Psoas muscle (tissue), 8 donors: ENCODE measurements around the gene SEC14L1. TPM values are rescaled to one million over a fixed set of nuclear protein-coding genes. Genes with fewer than 3 reads are reported as not detected.
"Not testable (repeated sequence)": the region's sequence is repeated elsewhere in the genome, so short reads cannot be mapped to it uniquely, and the experiment has no call there.

ENCODE experiments used
- ATAC-seq, 4 donors: fragments of 200-7000 bp; cut with Tn5 transposase; one replicate each; pipeline ENCODE4 v1.9.1; 2020; ENCODE audit warnings: moderate library complexity in 3 of 4, mild to moderate bottlenecking in 2 of 4
- DNase-seq, 2 donors: peaks; one replicate each; pipeline ENCODE4 v3.0.0-alpha.2; 2020
- H3K27ac ChIP-seq: fragments of 200-600 bp; one replicate; pipeline ENCODE4 v1.8.0; 2022
- H3K27me3 ChIP-seq, 3 donors: fragments of 200-600 bp in 1 of 3; one replicate each; pipeline versions ENCODE4 v1.6.1 to v1.8.0; 2013 to 2022; ENCODE audit warnings: low read length in 2 of 3, mild to moderate bottlenecking in 2 of 3, moderate library complexity in 1 of 3; ENCODE audit not compliant: insufficient read depth in 3 of 3
- H3K36me3 ChIP-seq, 2 donors: fragments of 200-600 bp in 1 of 2; one replicate each; pipeline versions ENCODE4 v1.6.1 to v1.8.0; 2013 to 2022; ENCODE audit warnings: low read depth in 1 of 2, mild to moderate bottlenecking in 1 of 2, moderate library complexity in 1 of 2; ENCODE audit not compliant: insufficient read depth in 1 of 2
- H3K4me1 ChIP-seq: fragments of 200-600 bp; one replicate; pipeline ENCODE4 v1.8.0; 2022
- H3K4me3 ChIP-seq: fragments of 200-600 bp; one replicate; pipeline ENCODE4 v1.8.0; 2022; ENCODE audit warnings: mild to moderate bottlenecking
- H3K9me3 ChIP-seq: fragments of 200-600 bp; one replicate; pipeline ENCODE4 v1.8.0; 2022
- WGBS, 3 donors: extraction: QIAGEN DNeasy Blood & Tissue Kit; methylation state at CpG; one replicate each; pipeline versions ENCODE4 v1.1.6 to v1.1.7; 2013; 5-methylcytosine and 5-hydroxymethylcytosine counted together
- intact Hi-C, 2 donors: fragments of 100-400 bp; cut with DNase I; formaldehyde crosslinking; loops; one replicate each; pipeline versions ENCODE4 v1.11.0 to v1.14.2; 2022
- polyA plus RNA-seq, 3 donors: library from polyadenylated mRNA; stranded (reverse); fragments of 200-250 nt; gene quantifications; one replicate each; pipeline ENCODE4 v1.2.3, GENCODE V29; 2013
- total RNA-seq, 4 donors: library from RNA; stranded (reverse); fragmentation: NEBNext Ultra II Directional in 2 of 4; extraction: Animal tissue kit (Norgen Biotek cat#: 25700) in 2 of 4; gene quantifications; one replicate each; pipeline versions ENCODE4 v1.2.1 to v1.2.4, GENCODE V29; 2021 to 2023
- TF ChIP-seq, protein P1 (sequence below): fragments of 200-600 bp; IDR thresholded peaks from one replicate; pipeline ENCODE4 v1.8.0; 2022; ENCODE audit warnings: antibody characterized with exemption
- donor health status: healthy with polysubstance abuse.
- donor health status: DM: no; HTN: no; CAD: no; lungs with moderate emphysema.
- donor health status: Bipolar disorder and iron deficiency.
- donor health status: healthy.
- donor health status: DM: yes; HTN: yes; CAD: no.
- donor health status: DM: no; HTN: no; CAD: no.
- donor health status: DM: no; HTN: no; CAD: no.
- donor health status: DM: yes; HTN: yes; CAD: no.

Gene SEC14L1
- total and polyA plus RNA-seq, 7 donors = 38.6 to 98.9 (median 69.1) TPM

DNA sequence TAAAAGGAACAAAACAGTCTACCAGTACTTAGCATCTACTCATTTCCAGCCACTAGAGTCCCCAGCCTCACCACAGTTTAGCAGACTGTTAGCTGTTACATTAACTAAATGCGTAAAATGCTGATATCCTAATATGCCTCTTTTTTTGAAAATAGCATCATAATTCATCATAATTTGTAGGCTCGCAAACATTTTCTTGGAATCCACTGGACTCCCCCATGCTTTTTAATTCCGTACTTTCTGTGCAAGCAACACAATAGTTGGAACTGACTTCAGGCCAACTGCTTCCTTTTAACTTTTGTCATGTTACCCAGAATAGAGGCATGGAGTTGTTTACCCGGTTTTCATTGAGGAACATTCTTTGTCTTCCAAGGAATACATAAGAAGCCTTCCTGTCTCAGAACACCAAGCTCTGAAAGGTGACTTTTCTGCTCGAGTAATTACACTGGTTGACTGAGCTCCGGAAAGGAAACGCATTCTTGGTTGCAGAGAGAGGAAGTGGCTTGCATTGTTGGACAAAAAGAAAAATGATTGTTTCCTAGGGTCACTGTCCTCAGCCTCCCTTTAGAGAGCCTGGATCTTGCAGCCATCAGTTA, 30.9 kb upstream of the SEC14L1 start:
- peak overlapping the region; percentile 34 for H3K4me3 ChIP-seq
- DNase-seq (no peak), ATAC-seq (peak; percentile 64 to 89 (median 70))
- TF ChIP-seq, protein P1, sequence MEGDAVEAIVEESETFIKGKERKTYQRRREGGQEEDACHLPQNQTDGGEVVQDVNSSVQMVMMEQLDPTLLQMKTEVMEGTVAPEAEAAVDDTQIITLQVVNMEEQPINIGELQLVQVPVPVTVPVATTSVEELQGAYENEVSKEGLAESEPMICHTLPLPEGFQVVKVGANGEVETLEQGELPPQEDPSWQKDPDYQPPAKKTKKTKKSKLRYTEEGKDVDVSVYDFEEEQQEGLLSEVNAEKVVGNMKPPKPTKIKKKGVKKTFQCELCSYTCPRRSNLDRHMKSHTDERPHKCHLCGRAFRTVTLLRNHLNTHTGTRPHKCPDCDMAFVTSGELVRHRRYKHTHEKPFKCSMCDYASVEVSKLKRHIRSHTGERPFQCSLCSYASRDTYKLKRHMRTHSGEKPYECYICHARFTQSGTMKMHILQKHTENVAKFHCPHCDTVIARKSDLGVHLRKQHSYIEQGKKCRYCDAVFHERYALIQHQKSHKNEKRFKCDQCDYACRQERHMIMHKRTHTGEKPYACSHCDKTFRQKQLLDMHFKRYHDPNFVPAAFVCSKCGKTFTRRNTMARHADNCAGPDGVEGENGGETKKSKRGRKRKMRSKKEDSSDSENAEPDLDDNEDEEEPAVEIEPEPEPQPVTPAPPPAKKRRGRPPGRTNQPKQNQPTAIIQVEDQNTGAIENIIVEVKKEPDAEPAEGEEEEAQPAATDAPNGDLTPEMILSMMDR = no peak
- intact Hi-C loops = no loop called here
- WGBS, 3 donors = 7 to 19% (median 11%) methylated on average over 7 of the region's 7 CpGs
- H3K27me3 ChIP-seq = no peaks in the 10 kb centered on the region
- no peaks in the 10 kb centered on the region for H3K36me3 ChIP-seq
- no peaks in the 10 kb centered on the region for H3K9me3 ChIP-seq
- H3K27ac ChIP-seq = peak overlapping the region; percentile 81
- peaks cover 20% of the 10 kb centered on the region for H3K4me1 ChIP-seq

DNA sequence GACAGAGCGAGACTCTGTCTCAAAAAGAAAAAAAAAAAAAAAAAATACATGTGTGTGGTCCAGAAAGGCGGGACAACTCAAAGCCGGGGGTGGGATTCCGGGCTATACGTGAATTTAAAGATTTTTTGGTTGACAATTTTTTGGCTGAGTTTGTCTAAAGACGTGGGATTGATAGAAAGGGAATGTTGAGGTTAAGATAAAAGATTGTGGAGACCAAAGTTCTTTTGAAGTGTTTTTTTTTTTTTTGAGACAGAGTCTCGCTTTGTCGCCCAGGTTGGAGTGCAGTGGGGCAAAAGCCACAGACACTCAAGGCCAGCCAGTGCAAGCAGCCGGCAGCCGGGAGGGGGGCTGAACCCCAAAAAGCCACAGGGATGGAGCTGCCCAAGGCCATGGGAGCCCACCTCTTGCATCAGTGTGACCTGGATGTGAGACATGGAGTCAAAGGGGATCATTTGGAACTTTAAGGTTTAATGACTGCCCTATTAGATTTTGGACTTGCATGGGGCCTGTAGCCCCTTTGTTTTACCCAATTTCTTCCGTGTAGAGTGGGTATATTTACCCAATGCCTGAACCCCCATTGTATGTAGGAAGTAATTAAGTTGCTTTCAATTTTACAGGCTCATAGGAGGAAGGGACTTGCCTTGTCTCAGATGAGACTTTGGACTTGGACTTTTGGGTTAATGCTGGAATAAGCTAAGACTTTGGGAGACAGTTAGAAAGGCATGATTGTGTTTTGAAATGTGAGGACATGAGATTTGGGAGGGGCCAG, 29.4 kb upstream of the SEC14L1 start:
- intact Hi-C loops, H3K27me3 ChIP-seq: not testable (repeated sequence)

DNA sequence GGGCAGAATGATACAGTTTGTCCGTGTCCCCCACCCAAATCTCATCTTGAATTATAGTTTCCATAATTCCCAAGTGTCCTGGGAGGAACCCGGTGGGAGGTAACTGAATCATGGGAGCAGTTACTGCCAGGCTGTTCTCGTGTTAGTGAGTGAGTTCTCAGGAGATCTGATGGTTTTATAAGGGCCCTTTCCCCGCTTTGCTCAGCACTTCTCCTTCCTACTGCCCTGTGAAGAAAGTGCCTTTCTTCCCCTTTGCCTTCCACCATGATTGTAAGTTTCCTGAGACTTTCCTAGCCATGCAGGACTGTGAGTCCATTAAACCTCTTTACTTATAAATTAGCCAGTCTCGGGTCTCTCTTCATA, 28.9 kb upstream of the SEC14L1 start:
- H3K9me3 ChIP-seq = no peaks in the 10 kb centered on the region
- H3K4me3 ChIP-seq = no peak overlapping the region
- H3K36me3 ChIP-seq = no peaks in the 10 kb centered on the region
- DNase-seq (no peak), ATAC-seq (no peak)
- H3K27ac ChIP-seq = peak overlapping the region; percentile 81
- H3K4me1 ChIP-seq = peaks cover 30% of the 10 kb centered on the region
- 57 to 66% (median 60%) methylated on average over 5 of the region's 5 CpGs for WGBS, 3 donors
- intact Hi-C loops = no loop called here
- TF ChIP-seq, protein P1 = no peak
- H3K27me3 ChIP-seq = no peaks in the 10 kb centered on the region

More for the DNA sequence above, 29.4 kb upstream of the SEC14L1 start:
- ATAC-seq, H3K36me3 ChIP-seq, H3K9me3 ChIP-seq, H3K4me3 ChIP-seq, DNase-seq: not testable (repeated sequence)
- Histone ChIP-seq H3K27ac (peak overlapping the region; percentile 81), H3K4me1 (peaks cover 24% of the 10 kb centered on the region)
- 94 to 95% (median 94%) methylated on average over 11 of the region's 11 CpGs for WGBS, 3 donors

DNA sequence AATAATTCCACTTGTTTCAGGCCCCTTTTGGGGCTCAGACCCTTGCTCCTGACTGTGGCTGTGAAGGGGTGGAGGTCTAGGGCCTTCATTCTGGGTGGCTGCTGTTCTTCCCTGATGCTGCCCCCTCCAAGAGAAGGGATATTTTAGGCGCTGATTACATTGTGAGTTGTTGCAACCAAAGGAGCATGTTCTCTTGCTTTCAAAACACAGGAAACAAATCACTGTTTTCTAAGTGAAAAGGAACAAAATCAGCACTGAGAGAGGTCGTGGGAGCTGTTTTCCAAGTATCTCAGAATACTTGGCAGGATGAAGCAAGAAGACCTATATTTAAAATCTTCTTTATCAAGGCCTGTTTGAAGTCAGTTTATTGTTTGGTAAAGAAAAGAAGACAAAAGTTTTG, 25.3 kb upstream of the SEC14L1 start:
- Histone ChIP-seq H3K4me3 (no peak overlapping the region), H3K27ac (peak overlapping the region; percentile 55), H3K9me3 (no peaks in the 10 kb centered on the region), H3K4me1 (peaks cover 13% of the 10 kb centered on the region), H3K27me3 (no peaks in the 10 kb centered on the region), H3K36me3 (no peaks in the 10 kb centered on the region)
- ATAC-seq (no peak), DNase-seq (no peak)
- intact Hi-C loops = no loop called here
- 66 to 70% (median 68%) methylated on average over 2 of the region's 2 CpGs for WGBS, 3 donors
- TF ChIP-seq, protein P1 = no peak

DNA sequence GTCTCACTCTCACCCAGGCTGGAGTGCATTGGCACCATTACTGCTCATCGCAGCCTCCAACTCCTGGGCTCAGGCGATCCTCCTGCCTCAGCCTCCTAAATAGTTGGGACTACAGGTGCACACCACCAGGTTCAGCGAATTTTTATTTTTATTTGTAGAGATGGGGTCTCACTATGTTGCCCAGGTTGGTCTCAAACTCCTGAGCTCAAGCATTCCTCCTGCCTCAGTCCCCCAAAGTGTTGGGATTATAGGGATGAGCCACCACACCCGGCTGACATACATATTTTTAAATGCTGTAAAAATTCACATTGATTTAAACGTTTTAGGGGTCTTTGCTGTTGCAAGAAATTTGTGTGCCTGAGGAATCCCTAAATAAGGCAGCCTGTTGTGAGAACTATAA, 24.8 kb upstream of the SEC14L1 start:
- H3K9me3 ChIP-seq = no peaks in the 10 kb centered on the region
- ATAC-seq = no peak
- H3K36me3 ChIP-seq = no peaks in the 10 kb centered on the region
- H3K4me1 ChIP-seq = peaks cover 10% of the 10 kb centered on the region
- TF ChIP-seq, protein P1 = no peak
- DNase-seq = no peak
- no peak overlapping the region for H3K4me3 ChIP-seq
- H3K27me3 ChIP-seq = no peaks in the 10 kb centered on the region
- intact Hi-C loops = no loop called here
- WGBS, 3 donors = 78 to 81% (median 80%) methylated on average over 5 of the region's 5 CpGs
- H3K27ac ChIP-seq = peak overlapping the region; percentile 55
